ENCODE results near the gene FAM193B.

Gene FAM193B

DNA sequence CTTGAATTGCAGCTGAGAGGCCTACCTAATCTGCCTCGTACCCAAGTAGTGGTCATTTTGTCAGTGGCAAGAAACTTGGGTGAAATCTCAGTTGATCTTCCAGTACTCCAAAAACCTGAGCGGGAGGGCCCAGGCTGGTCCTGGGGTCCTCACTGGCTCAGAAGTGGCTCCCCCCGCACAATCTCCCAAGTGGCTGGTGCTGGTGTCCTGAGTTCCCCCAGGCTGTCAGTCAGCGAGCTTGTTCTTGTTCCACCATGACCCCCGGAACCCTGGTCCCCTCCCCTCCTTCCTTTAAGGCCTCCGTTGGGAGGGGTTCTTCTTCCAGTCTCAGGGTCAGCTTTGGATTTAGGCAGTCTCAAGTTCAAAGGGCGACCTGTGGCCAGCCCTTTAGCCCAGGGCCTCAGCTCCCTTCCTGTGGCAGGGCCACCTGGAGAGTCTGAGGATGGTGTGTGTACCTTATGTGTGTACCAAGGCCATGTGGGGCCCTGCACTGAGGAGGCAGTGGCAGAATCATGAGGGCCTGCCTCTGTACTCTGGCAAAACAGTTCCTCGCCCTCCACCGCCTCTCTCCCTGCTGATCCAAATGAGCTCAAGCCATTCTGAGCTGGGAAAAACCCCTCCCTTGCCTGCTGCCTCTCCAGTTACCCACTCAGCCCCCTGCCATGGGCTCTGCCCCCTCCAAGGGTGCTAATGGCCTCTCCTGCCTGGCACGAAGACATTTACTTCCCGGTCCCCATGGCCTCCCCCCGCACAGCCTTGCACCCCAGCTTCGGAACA lies 76.5 kb downstream of the FAM193B start:
- DNase-seq (ENCODE audit: insufficient read length, low spot score) (no peak), FAIRE-seq (no peak)
- no peak for TF ChIP-seq POLR2A (IDR thresholded peaks at IDR 0.05; ENCODE audit: low read depth, low read length)

GRCh38 chr5:177476531-177477233 lies 77.7 kb downstream of the FAM193B start:
- no peak for FAIRE-seq
- no peak for DNase-seq (ENCODE audit: insufficient read length, low spot score)
- no peak for TF ChIP-seq POLR2A (IDR thresholded peaks at IDR 0.05; ENCODE audit: low read depth, low read length)

DNA sequence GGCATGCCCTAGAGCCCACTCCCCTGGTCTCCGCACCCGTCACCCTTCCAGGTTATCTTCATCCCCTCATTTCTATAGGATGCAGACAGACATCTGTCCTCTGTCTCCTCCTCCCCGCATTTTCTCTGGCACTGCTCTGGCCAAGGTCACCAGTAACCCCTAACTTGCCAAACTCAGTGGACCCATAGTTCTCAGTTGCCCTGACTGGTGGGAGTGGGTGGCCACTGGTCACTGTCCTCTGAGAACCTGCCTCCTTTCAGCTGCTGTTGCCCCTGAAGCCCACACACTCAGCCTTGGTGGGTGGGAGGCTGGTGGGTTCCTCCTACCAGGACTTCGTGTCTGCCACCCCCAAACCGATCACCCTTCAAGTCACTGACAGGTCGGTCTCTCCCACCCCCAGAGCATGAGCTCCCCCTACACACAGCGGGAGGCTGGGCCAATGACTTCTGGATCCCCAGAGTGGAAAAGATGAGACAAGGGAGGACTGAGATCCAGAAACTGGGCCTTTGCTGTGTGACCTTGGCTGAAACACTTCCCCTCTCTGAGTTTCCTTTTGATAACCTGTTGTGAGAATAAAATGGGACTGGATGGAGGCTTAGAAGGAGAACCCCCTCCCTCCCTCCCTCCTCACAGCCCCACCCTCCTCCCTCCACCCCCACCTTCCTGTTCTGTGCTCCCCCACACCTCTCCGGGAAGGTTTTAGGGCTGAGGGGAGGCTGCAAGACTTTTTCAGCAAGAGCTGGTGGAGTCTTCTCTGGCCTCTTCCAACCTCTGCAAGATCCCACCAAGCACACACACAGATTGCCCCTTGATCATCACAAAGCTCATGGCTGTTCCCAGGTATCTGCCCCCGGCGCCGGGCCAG lies 78.6 kb downstream of the FAM193B start:
- FAIRE-seq (no peak), DNase-seq (ENCODE audit: insufficient read length, low spot score) (no peak)
- no peak for TF ChIP-seq POLR2A (IDR thresholded peaks at IDR 0.05; ENCODE audit: low read depth, low read length)

DNA sequence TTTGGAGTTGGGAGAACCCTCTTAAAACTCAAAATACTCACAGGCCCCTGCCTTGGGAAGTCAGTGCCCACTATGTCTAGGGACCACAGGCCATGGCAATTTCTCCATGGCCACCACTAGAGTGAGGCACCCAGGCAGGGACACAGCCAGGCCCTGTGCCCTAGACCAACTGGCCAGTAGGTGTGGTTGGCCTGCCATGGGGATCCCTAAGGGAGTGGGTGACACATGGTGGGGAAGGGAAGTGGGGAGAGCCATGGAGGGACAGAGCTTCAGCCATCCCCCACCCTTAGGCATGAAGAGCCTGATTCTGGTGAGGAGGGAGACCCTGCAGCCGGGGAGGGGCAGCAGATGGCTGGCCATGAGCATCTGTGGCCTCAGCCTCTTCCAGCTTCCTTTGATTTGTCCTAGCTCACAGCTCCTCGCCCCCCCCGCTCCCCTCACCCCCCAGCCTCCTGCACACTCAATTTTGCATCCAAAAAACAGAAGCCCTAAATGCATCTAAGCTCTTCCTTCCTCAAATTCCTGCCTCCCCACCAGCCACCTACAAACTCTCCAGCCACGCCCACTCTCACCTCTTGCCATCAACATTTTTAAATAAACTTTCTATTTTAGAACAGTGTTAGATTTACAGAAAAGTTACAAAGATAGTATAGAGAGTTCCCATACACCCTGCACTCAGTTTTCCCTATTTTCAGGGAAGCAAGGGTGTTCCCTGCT lies 79.4 kb downstream of the FAM193B start:
- FAIRE-seq: no peak
- no peak for DNase-seq (ENCODE audit: insufficient read length, low spot score)
- TF ChIP-seq POLR2A (IDR thresholded peaks at IDR 0.05; ENCODE audit: low read depth, low read length): peak; percentile 35; the same call in 1 of the 2 replicates

DNA sequence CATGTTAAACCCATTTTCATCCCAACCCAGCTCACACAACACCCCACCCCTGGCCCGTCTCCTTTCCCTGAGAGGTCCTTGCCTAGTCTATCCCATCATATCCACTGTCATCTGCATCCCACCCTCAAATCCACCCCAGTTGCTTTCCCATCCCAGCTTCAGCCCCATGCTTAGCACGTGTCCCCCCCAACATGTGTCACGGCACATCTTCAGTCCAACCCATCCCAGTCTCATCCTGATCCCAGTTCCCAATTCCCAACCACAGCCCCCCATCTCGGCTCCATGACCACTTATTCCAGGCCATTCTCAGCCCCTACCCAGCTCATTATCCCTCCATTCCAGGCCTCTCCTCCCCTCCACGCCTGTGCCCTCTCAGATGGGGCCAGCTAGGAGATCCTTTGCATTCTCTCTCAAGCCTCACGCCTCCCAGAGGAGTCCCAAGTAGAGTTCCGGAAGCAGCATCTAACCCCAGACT lies 80.3 kb downstream of the FAM193B start:
- DNase-seq (ENCODE audit: insufficient read length, low spot score) (no peak), FAIRE-seq (no peak)
- no peak for TF ChIP-seq POLR2A (IDR thresholded peaks at IDR 0.05; ENCODE audit: low read depth, low read length)

DNA sequence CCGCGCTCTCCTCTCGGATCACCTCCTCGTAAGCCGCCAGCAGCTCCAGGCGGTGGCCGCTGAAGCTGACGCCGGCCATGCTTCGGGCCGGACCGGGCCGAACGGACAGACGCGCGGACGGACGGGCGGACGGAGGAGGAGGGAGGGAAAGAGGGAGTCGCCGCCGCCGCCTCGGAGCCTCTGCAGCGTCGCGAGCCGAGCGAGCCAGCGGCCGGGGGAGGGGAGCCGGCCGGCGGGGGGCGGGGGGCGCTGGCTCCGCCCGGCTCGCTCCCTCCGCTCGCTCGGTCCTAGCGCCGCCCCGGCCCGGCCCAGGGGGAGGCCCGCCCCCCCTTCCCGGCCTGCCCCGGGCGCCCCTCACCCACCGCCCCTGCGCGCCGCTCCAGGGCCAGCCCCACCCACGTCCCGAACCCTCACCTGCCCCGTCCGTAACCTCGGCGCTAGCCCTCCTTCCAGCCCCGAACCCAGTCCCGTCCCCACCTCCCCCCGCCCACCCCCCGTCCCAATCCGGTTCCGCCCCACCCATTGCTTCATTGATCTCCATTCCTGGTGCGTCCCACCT lies 80.8 kb downstream of the FAM193B start, which contains the start of gene DBN1:
Gene DBN1, minus strand, starts transcription at position 192 of the 559 bp plus-strand sequence. Its CDS starts 113 bp downstream, at position 79.
- TF ChIP-seq POLR2A (IDR thresholded peaks at IDR 0.05; ENCODE audit: low read depth, low read length): peak; percentile 75
- FAIRE-seq: no peak
- peak; percentile 69 for DNase-seq (ENCODE audit: insufficient read length, low spot score)

DNA sequence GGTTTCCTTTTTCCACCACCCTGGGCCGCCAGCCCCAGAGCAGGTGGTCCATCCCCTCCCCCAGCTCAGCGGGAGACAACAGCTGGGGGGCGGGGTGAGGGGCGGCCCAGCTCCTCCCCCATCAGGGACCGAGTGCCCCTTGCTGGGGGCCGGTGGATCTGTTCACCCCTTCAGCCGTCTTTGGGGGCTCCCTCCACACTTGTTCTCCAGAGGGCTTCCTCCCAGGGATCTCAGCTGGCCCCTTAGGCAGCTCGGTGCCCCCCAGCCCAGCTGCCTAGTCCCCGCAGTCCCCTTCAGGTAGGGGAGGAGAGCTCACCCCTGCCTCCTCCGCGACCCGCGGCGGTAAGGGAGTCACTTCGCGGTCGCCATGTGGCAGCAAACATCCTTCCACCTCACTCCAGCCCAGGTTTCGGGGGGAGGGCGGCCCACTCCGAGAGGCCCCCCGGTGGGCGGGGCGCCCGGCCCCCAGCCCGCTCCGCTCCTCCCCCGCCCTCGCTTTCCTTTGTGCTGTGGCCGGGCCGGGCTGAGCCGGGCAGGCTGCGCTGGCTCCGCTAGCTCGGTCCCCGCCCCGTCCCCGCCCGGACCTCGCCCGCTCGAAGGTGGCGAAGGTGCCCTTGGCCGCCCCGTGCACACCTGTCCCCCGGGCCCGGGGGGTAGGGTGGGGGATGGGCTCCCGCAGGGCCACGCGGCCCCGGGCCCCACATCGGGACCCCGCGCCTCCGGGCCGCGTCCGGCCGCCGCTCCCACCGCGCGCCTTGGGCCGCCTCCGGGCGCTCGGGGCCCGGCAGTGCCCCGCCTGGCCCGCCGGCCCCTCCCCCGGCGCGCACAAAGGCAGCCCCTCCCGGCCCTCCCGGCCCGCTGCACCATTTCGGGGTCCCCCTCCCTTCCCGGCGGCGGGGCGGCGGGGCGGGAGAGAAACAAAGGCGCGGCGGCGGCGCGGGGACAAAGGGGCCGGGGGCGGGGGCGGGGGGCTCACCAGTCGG lies 81.6 kb downstream of the FAM193B start:
- FAIRE-seq (no peak), DNase-seq (ENCODE audit: insufficient read length, low spot score) (no peak)
- TF ChIP-seq POLR2A (IDR thresholded peaks at IDR 0.05; ENCODE audit: low read depth, low read length): peak; percentile 14; the same call in 1 of the 2 replicates

DNA sequence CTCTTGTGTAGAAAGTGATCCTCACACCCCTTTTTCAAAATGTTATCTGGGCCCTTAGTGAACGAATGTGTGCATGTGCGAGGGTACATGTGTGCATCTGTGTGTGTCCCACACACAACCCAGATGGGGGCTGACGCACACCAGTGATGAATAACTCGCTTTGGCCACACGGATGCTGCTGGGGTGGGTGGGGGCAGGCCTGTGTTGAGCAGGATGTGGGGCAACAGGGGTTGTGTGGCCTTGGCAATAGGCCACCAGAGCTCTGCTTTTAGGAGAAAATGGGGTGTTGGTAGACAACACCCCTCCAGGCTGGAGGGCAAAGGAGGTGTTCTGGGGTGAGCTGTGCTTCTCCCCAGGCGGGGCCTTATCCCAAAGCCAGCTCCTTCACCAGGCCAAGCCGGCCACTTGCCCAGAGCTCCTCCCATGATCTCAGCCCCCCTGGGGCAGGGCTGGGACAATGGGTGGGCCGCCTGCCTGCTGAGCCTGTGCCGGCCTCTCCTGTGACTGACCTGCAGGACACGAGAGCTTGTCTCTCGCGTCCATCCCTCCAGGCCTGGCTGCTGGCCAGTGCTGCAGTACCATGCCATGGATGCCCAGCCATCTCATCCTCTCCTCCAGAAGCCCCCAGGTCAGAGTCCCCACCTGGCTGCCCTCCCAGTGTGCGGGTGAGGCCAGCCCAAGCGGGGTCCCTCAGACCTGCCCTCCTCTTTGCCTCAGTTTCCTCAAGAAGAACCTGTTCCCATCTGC lies 82.6 kb downstream of the FAM193B start:
- DNase-seq (ENCODE audit: insufficient read length, low spot score) (no peak), FAIRE-seq (no peak)
- TF ChIP-seq POLR2A (IDR thresholded peaks at IDR 0.05; ENCODE audit: low read depth, low read length): no peak

DNA sequence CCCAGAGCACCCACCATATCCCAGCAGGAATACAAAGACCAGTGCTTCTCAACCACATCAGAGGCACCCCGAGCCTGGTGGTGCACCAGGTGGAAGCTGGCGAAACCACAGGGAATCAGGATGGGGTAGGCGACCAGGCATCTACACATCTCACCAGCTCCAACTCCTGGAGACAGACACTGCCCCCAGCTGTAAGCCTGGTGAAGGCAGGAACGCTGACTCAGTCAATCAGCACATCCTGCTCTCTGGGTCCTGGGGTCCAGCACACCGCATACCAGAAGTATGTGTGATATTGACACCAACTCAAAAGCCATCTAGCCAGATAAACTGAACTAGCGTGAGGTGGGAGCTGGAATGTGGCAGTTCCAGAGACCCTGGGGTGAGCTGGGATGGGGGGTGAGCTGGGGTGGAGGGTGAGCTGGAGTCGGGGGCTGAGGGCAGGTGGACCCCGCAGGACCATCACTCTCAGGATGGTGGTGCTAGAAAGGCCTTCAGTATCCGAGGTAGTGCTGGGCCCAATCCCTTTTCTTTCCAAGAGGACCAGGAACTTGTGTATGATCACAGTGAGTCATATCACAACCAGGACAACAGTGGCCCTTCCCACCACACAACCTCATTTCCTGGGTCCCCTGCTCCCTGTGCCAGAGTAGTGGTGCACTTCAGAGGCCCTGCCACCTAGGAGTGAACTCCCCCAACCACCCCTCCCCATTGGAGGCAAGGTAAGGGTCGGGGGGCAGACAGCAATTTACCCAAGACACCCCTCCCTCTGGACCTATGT lies 83.4 kb downstream of the FAM193B start:
- DNase-seq (ENCODE audit: insufficient read length, low spot score): peak; percentile 80
- TF ChIP-seq POLR2A (IDR thresholded peaks at IDR 0.05; ENCODE audit: low read depth, low read length): no peak
- no peak for FAIRE-seq

Measured in H54 (cell line).